ELR (cell line): ENCODE measurements around the gene SETDB2.

Source experiments
- DNase-seq: peaks from one replicate; pipeline ENCODE4 v3.0.0-alpha.2; 2015; ENCODE audit warnings: low read depth

SETDB2 gene

GRCh38 chr13:49464621-49465325, 20.7 kb downstream of the SETDB2 start:
- DNase-seq: no peak

- no peak for DNase-seq
These were observed 22.3 kb downstream of the SETDB2 start for GRCh38 chr13:49466292-49466838.

- DNase-seq: no peak
These were observed 28.1 kb downstream of the SETDB2 start for GRCh38 chr13:49472186-49472585.

GRCh38 chr13:49476529-49476928, 32.5 kb downstream of the SETDB2 start:
- DNase-seq: no peak

DNA sequence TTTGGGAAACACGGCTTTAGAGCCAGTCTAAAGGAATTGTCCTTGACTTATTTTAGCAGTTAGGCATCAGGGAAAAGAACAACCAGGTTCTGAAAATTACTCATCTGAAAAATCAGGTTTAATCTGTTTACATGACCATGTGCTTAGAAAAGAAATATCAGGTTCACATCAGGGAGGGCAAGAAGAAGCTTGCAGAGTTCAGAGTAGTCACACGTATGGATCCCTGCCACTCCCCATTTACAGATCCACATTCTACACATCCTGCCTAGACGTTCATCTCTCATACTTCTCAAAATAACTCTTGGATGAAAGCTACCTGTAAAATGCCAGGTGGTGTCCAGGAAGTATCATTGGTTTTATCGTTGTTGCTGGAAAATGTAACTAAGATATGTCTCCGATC, 37.7 kb downstream of the SETDB2 start:
- DNase-seq: no peak

DNA sequence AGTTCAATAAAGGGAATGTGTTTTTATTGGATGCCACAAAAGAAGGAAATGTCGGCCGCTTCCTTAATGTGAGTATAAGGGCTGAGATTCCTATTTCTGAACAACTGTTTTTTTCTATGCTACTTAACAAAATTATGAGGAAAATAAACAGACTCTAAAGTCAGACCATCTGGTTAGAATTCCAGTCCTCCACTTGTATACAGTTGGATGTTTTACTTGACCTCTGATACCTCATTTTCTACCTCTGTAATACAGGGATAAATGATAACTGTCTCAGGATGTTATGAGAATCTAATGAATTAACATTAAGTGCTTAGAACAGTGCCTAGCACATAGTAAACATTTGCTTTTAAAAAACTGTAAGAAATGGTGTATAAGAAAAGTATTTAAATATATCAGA, 44.5 kb downstream of the SETDB2 start:
- no peak for DNase-seq

DNA sequence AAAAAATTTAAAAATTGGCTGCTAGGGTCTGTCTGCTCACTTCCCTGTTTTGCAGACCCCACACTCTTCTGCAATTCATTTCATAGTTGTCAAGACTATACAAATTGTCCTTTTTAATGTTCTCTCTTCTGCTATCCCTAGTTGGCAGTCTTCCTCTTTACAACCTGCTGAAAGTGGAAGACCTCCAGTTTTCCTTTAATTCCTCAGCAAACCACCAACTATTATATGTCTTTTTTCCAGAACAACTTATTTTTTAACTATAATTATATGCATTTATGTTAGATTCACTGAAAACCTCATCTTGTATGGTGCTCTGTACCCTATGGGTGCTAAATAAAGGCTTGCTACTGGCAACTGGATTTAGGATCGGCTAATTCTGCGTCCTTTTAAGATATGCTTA, 50.6 kb downstream of the SETDB2 start:
- DNase-seq: peak; percentile 10

- peak; percentile 87 for DNase-seq
These were observed 52.0 kb downstream of the SETDB2 start, which contains the start of gene PHF11 for GRCh38 chr13:49495783-49496762. PHF11 (plus strand) TSS chr13:49495953; CDS start chr13:49496002, 49 bp downstream.

- peak; percentile 4 for DNase-seq
These were observed 52.8 kb downstream of the SETDB2 start for GRCh38 chr13:49496837-49497236.

DNA sequence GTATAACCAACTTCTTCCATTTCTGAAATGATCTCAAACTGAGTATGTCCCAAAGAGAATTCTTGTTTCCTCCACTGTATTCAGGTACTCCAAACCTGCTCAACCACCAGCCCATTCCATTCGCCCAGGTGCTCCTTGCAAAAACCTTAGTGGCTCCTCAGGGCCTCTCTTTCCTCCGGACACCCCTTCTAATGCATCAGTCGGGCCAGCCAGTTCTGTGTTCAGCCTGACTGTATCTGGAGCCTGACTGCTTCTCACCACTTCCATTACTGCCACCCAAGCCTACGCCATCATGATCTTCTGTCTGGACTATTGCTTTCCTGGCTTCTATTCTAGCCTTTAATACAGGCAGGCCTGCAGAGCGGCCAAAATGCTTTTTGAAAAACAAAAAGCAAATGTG, 53.2 kb downstream of the SETDB2 start:
- no peak for DNase-seq

DNA sequence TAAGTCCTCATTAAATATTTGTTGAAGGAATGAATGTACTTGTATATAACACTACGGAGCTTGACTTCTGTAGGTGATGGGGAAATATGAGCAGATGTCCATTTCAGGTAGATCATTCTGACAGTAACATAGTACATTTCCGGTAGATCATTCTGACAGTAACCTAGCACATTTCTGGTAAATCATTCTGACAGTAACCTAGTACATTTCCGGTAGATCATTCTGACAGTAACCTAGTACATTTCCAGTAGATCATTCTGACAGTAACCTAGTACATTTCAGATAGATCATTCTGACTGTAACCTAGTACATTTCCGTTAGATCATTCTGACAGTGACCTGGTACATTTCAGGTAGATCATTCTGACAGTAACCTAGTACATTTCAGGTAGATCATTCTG, 54.1 kb downstream of the SETDB2 start:
- no peak for DNase-seq

DNA sequence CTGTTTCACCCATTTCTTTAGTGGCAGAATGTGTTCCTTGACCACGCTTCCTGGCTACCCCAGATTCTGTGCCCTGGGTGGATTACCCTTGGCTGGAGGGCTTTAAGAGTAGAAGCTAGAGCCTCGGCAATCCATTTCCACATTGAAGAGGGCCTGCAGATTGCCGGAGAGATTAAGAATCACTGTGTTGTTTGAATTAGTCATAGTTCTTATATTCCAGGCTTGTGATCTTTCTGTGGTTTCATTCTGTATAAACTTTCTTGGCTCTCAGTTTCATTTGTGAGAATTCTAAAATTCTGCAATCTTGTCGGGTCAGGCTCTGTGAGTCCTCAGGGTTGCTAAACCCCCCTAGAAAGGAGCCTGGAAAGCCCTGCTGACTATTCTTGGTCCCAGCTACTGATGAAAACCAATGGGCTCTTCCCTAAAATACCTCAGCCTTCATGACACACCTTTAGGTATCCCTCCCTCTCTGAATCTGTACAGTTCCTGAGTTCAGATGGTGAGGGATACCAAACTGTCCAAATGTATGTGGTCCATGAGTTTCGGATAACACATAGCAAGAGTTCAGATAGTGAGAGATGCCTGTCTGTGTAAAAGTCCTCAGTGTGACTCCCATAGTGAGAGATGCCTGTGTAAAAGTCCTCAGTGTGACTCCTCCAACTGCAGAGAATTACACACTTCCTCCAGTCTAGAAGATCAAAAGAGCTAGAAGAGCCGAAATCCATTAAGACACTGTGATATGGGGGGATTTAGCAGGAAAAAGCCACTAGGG, 56.0 kb downstream of the SETDB2 start:
- DNase-seq: peak; percentile 83

DNA sequence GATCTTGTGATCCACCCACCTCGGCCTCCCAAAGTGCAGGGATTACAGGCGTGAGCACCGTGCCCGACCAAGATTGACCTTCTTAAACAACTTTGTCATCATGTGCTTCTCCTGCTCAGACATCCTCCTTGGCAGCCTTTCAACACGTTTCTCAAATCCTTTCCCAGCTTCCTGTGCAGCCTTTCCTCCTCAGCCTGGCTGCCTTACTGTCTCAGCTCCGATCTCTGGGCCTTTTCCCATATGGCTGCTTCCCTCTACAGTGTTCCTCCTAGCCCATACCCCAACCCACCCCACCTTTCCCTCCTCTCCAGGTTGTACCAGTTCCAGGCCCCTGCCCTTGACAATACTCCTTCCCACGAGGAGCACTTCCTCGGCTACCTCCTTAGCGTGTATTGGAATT, 58.9 kb downstream of the SETDB2 start:
- DNase-seq: peak; percentile 13

DNA sequence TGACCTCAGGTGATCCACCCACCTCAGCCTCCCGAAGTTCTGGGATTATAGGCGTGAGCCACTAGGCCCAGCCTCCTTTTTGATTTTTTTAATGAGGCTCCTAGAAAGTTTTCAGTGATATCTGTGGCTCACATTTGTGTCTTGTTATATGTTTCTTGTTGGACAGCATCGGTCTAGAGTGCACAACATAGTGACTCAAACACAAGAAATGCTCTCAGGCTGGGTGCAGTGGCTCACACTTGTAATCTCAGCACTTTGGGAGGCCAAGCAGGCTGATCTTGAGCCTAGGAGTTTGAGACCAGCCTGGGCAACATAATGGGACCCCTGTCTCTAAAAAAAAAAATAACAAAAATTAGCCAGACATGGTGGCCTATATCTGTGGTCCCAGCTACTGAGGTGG, 59.9 kb downstream of the SETDB2 start:
- no peak for DNase-seq

- no peak for DNase-seq
These were observed 68.5 kb downstream of the SETDB2 start for GRCh38 chr13:49512578-49512977.

DNA sequence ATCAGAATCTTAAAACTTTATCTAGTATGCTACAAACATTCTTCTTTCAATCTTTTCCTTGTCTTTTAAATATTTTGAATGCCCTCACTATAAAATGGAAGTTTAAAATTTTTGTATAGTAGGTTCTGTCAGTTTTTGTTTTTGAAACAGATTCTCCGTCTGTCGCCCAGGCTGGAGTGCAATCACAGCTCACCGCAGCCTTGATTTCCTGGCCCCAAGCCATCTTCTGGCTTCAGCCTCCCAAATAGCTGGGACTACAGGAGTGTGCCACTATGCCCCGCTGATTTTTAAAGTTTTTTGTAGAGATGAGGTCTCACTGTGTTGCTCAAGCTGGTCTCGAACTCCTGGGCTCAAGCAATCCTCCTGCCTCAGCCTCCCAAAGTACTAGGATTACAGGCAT, 72.4 kb downstream of the SETDB2 start:
- no peak for DNase-seq

GRCh38 chr13:49517461-49517860, 73.4 kb downstream of the SETDB2 start:
- DNase-seq: peak; percentile 18

DNA sequence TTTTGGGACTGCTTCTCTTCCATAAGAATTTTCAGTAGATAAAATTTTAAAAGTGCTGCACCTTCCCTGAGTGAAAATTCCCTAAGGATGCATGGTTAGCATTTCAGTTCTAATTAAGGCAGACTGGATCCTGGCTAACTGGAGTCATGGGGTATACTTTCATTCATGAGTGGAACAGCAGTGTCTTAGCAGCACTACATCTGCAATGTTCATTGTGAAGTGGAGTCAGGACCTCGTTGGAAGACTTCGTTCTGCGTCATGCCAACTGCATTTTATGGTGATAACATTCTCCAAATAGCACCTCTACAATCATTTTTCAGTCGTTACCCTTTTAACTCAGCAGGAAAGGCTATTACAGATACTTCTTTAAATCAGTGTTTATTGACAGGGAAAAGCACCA, 77.2 kb downstream of the SETDB2 start:
- no peak for DNase-seq

DNA sequence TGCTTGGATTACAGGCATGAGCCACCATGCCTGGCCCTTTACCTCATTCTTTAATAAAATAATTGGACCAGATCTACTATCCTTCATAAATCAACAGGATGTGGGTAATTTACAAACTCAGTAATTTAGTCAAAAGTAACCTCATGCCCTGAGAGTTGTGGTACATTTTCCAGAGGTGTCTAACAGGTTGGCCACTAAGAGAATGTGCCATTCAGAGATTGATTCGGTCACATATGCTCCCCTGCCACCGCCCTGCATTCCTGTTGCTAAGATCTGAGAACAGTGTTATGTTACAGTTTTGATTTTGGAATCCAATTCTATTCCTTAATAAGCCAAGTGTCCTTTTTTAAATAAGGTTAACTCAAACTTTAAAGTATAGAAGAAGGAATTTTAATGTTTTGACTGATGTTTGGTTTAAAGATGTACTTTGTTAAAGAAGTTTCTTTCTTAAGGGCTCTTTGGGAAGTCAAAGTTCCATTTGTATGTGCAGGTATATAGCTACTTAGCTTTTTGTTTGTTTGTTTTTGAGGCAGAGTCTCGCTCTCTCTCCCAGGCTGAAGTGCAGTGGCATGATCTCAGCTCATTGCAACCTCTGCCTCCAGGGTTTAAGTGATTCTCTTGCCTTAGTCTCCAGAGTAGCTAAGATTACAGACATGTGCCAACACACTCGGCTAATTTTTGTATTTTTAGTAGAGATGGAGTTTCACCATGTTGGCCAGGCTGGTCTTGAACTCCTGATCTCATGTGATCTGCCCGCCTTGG, 80.8 kb downstream of the SETDB2 start:
- DNase-seq: no peak

DNA sequence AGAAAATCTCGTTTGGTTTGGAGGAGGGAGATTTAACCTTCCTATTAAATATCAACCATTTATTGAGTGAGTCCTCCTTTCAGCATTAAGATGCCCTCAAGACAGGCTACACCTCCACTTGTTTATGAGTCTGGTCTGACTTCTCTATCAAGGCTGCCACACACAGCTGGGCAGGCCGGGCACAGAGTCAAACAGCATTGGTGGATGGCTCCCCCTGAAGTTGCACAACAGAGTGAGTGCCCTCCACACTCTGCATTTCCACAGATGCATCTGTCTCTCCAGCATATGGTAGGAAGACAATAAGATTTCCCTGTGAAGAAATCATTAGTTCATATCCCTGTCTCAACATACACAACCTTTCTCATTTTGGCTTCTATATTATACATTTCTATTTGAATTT, 83.0 kb downstream of the SETDB2 start:
- DNase-seq: no peak

GRCh38 chr13:49528161-49528560, 84.1 kb downstream of the SETDB2 start:
- DNase-seq: no peak
